Common myeloid progenitor, CD34-positive (primary cell): ENCODE data around the gene MYL4.

Experiments
- CTCF ChIA-PET: fragments of 350-600 bp; sonication (Branson Sonifier 250); formaldehyde crosslinking; loops from one replicate; lab custom pipeline; 2021; ENCODE audit warnings: antibody characterized with exemption; lab: Charles Lee
- POLR2A ChIA-PET: fragments of 350-600 bp; sonication (Branson Sonifier 250); formaldehyde crosslinking; loops from one replicate; lab custom pipeline; 2021; ENCODE audit warnings: antibody characterized with exemption; lab: Charles Lee
- DNase-seq, 3 donors: peaks; one replicate each; pipeline versions ENCODE4 v3.0.0 to v3.0.0-alpha.2; 2013
- H3K27ac ChIP-seq, 2 experiments: 1 replicate in 1 of 2; 2 replicates in 1 of 2; pipeline ENCODE4 v1.7.0; 2013; ENCODE audit warnings: inconsistent platforms in 2 of 2, low read length in 2 of 2, mild to moderate bottlenecking in 2 of 2, low read depth in 1 of 2, moderate library complexity in 1 of 2; ENCODE audit not compliant: severe bottlenecking in 2 of 2, insufficient read depth in 1 of 2, poor library complexity in 1 of 2
- H3K27me3 ChIP-seq, 5 experiments: replicated peaks in 2 of 5; 1 replicate in 3 of 5; 2 replicates in 2 of 5; pipeline versions ENCODE4 v1.6.1 to v1.7.0; 2013; ENCODE audit warnings: low read length in 4 of 5, mild to moderate bottlenecking in 2 of 5, moderate library complexity in 2 of 5, inconsistent platforms in 1 of 5; ENCODE audit not compliant: insufficient read depth in 5 of 5, control insufficient read depth in 4 of 5
- H3K36me3 ChIP-seq, 4 experiments: 1 replicate in 2 of 4; 2 replicates in 2 of 4; pipeline versions ENCODE4 v1.6.1 to v1.7.0; 2013; ENCODE audit warnings: low read length in 3 of 4, control low read depth in 1 of 4, mild to moderate bottlenecking in 1 of 4; ENCODE audit not compliant: control insufficient read depth in 4 of 4, insufficient read depth in 4 of 4
- H3K4me1 ChIP-seq, 4 experiments: 1 replicate in 3 of 4; 2 replicates in 1 of 4; pipeline versions ENCODE4 v1.6.1 to v1.7.1; 2013; ENCODE audit warnings: low read length in 3 of 4, mild to moderate bottlenecking in 3 of 4, control low read depth in 1 of 4, inconsistent platforms in 1 of 4, moderate library complexity in 1 of 4; ENCODE audit not compliant: control insufficient read depth in 4 of 4, insufficient read depth in 4 of 4; ENCODE audit errors: control extremely low read depth in 1 of 4
- H3K4me3 ChIP-seq, 7 experiments: 1 replicate in 4 of 7; 2 replicates in 3 of 7; pipeline versions ENCODE4 v1.5.1 to v1.7.0; 2013; ENCODE audit warnings: mild to moderate bottlenecking in 7 of 7, low read length in 6 of 7, moderate library complexity in 6 of 7, inconsistent platforms in 2 of 7, low read depth in 2 of 7, control low read depth in 1 of 7; ENCODE audit not compliant: insufficient read depth in 4 of 7, control insufficient read depth in 1 of 7; ENCODE audit errors: extremely low read depth in 1 of 7
- H3K9me3 ChIP-seq, 5 experiments: 1 replicate in 4 of 5; 2 replicates in 1 of 5; pipeline versions ENCODE4 v1.6.1 to v1.7.1; 2013; ENCODE audit warnings: low read length in 4 of 5, mild to moderate bottlenecking in 2 of 5, inconsistent platforms in 1 of 5, low read depth in 1 of 5, moderate library complexity in 1 of 5; ENCODE audit not compliant: control insufficient read depth in 4 of 5, insufficient read depth in 2 of 5; ENCODE audit errors: control extremely low read depth in 1 of 5
- WGBS: methylation state at CpG from one replicate; pipeline ENCODE4 v1.1.5; 2013; ENCODE audit not compliant: insufficient coverage; 5-methylcytosine and 5-hydroxymethylcytosine counted together

MYL4 gene

DNA sequence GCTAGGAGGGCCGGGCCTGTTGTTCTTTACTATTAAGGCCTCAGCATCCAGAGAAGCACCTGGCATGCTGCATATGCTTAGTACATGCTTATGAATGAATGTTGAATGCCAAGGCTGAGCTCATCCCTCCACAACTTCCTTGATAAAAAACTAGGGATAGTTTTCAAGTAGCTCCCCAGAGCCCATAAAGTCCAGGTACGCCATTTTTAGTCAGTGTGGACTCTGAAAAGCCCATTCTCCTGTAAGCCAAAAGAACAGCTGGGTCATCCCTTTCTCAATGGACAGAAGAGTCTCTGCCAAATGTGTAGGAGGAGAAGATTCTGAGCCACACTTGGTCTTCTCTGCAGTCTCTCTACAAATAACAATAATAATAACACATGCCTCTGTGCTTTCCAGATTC lies 35.5 kb downstream of the MYL4 start:
- Histone ChIP-seq H3K27me3 (no peaks in the 10 kb centered on the region), H3K27ac (no peak overlapping the region), H3K36me3 (no peaks in the 10 kb centered on the region), H3K9me3 (no peaks in the 10 kb centered on the region), H3K4me1 (peaks cover 0 to 23% (median 16%) of the 10 kb centered on the region in 4 experiments), H3K4me3 (no peak overlapping the region)
- DNase-seq = no peak
- ChIA-PET CTCF (interaction anchor here (1.0 to 1.1 kb wide), 2 partner anchors 12 to 16 kb away, joined by 4 to 5 read pairs; no protein-coding TSS in a partner anchor), POLR2A (no interaction called here)
- WGBS = 100% methylated on average over 1 of the region's 2 CpGs

DNA sequence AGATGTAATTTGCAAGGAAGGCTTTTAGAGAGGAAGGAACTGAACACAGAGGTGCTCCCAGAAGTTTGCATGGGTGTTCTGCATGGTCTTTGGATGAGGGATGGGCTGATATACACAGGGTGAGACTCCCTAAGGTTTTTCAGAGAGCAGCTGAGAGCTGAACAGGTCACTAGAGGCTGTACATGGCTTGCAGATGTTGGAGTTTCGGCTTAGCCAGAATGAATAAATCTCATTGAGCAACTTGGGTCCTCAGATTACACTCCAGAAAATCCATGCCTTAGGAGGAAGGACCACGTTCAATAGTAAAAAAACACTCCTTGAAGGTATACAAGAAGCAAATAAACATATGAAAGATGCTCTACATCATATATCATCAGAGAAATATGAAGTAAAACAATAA lies 37.0 kb downstream of the MYL4 start:
- POLR2A ChIA-PET = no interaction called here
- WGBS = no CpG with 5 or more reads among the region's 2 CpGs
- Histone ChIP-seq H3K27me3 (peaks cover 0 to 2% (median 0%) of the 10 kb centered on the region in 5 experiments), H3K9me3 (no peaks in the 10 kb centered on the region), H3K4me3 (no peak overlapping the region), H3K27ac (no peak overlapping the region), H3K4me1 (peaks cover 0 to 10% (median 4%) of the 10 kb centered on the region in 4 experiments), H3K36me3 (no peaks in the 10 kb centered on the region)
- CTCF ChIA-PET = interaction anchor here (0.9 kb wide), 1 partner anchor 10 kb away, joined by 3 read pairs; no protein-coding TSS in a partner anchor
- no peak for DNase-seq

DNA sequence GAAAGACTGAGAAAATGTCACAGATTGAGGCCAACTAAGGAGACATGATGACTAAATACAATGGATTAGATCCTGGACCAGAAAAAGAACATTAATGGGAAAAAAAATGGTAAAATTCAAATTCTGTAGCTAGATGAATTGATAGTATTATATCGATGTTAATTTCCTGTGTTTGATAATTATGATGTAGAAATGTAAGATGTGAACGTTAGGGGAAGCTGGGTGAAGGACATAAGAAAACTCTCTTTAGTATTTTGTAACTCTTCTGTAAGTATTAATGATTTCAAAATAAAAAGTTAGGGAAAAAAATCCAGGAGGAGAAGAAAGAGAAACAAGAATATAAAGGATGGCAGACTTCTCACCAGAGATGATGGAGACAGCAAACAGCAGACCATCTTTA lies 41.7 kb downstream of the MYL4 start:
- Histone ChIP-seq H3K36me3 (no peaks in the 10 kb centered on the region), H3K4me3 (no peak overlapping the region), H3K4me1 (peaks cover 0 to 15% (median 12%) of the 10 kb centered on the region in 4 experiments), H3K9me3 (no peaks in the 10 kb centered on the region), H3K27ac (no peak overlapping the region), H3K27me3 (peaks cover 6 to 27% (median 13%) of the 10 kb centered on the region in 5 experiments)
- WGBS = 100% methylated on average over 1 of the region's 2 CpGs
- ChIA-PET POLR2A (no interaction called here), CTCF (interaction anchor here (0.8 to 3.6 kb wide), 2 partner anchors 9 to 20 kb away, joined by 3 to 19 read pairs; no protein-coding TSS in a partner anchor)
- DNase-seq = no peak

DNA sequence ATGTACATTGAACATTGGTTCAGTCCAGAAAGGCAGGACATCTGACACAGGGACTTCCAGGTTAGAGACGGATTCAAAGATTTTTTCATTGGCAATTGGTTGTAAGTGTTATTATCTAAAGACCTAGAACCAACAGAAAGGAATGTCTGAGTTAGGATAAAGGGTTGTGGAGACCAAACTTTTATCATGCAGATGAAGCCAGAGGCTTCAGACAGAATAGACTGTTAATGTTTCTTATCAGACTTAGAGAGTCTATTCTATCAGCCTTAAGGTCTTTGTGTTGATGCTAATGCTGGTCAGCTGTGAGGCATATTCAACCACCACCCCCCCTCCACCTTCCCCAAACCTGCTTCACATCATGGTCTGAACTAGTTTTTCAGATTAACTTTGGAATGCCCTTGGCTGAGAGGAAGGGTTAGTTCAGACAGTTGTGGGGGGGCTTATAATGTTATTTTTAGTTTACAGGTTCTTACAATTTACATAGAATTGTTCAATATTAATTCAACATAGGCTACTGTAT lies 42.3 kb downstream of the MYL4 start:
- ChIA-PET POLR2A (no interaction called here), CTCF (interaction anchor here (0.8 to 3.6 kb wide), 2 partner anchors 10 to 21 kb away, joined by 3 to 19 read pairs; no protein-coding TSS in a partner anchor)
- no peaks in the 10 kb centered on the region for H3K9me3 ChIP-seq
- peaks cover 0 to 15% (median 12%) of the 10 kb centered on the region in 4 experiments for H3K4me1 ChIP-seq
- no peak overlapping the region for H3K27ac ChIP-seq
- no peaks in the 10 kb centered on the region for H3K36me3 ChIP-seq
- peaks cover 6 to 27% (median 13%) of the 10 kb centered on the region in 5 experiments for H3K27me3 ChIP-seq
- H3K4me3 ChIP-seq = no peak overlapping the region
- no peak for DNase-seq
- WGBS = 100% methylated on average over 1 of the region's 1 CpG

DNA sequence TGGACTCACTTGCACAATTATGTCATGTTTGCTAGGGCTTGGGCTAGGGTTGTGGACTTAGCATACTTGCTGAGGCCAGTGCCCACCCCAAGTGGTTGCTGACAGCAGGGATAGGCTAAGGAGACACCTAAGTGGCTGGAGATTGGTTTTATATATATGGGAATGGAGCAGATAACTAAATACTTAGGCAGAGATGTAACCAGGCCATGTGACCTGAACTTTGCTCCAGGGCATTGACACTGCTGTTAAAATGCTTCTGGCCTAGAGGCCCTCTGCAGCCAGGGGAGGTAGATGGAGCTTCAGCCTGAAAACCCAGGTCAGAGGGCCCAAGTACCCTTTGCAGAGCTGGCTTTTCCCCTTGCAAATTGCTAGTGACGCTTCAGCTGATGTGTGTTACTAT lies 43.1 kb downstream of the MYL4 start:
- Histone ChIP-seq H3K9me3 (no peaks in the 10 kb centered on the region), H3K36me3 (no peaks in the 10 kb centered on the region), H3K27ac (no peak overlapping the region), H3K4me1 (peaks cover 0 to 18% (median 16%) of the 10 kb centered on the region in 4 experiments), H3K4me3 (no peak overlapping the region), H3K27me3 (peaks cover 6 to 31% (median 13%) of the 10 kb centered on the region in 5 experiments)
- no peak for DNase-seq
- ChIA-PET POLR2A (interaction anchor here (0.6 kb wide), 1 partner anchor 12 kb away, joined by 3 read pairs; no protein-coding TSS in a partner anchor), CTCF (interaction anchor here (3.6 kb wide), 1 partner anchor 10 kb away, joined by 19 read pairs; no protein-coding TSS in a partner anchor)
- 100% methylated on average over 1 of the region's 1 CpG for WGBS

DNA sequence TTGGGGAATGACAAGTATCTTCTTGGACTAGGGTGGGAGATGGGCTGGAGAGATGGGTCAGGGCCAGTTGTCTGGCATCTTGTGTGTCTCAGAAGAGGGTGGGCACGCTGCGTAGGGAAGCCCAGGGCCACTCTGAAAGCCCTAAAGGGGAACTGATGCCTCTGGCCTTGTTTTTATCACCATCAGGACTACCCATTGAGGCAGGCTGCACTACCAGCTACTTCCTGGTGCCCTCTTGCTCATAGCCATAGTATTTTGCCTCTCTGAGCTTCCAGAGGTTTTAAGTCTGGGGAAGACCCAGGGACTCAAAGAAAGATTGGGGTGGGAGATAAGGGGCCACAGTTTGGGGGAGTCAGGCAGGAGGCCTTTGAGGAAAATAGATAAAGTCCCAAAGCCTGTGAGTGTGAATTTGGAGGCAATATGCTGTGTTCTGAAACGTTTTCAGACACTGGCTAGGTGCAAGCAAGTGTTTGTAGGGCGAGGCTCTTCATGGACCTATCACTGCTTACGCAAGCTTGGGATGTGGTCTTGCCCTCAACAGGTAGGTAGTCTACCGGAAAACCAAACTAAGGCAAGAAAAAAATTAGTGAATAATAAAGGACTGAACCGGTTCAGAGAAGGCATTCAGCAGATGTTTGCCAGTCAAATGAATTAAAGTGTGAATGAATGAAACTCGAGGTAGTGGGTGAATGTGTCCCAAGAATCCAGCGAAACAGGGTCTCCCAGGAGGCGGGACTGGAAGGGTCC lies 43.8 kb downstream of the MYL4 start:
- DNase-seq = no peak
- H3K4me3 ChIP-seq = peak overlapping the region in 4 of 7 experiments; percentile 25 to 78 (median 62)
- no peak overlapping the region for H3K27ac ChIP-seq
- ChIA-PET POLR2A (interaction anchor here (0.6 kb wide), 1 partner anchor 13 kb away, joined by 3 read pairs; no protein-coding TSS in a partner anchor), CTCF (interaction anchor here (1.1 to 3.6 kb wide), 3 partner anchors 9 to 11 kb away, joined by 3 to 19 read pairs (median 3); no protein-coding TSS in a partner anchor)
- peaks cover 6 to 31% (median 13%) of the 10 kb centered on the region in 5 experiments for H3K27me3 ChIP-seq
- WGBS = 63% methylated on average over 8 of the region's 10 CpGs
- H3K36me3 ChIP-seq = no peaks in the 10 kb centered on the region
- H3K4me1 ChIP-seq = peaks cover 3 to 25% (median 23%) of the 10 kb centered on the region in 4 experiments
- no peaks in the 10 kb centered on the region for H3K9me3 ChIP-seq
